GM10266 (cell line): ENCODE data around the gene TAS2R4.
A peak's percentile ranks its signal among the peaks of the same experiment; 100 is the strongest.

ENCODE experiments used
- DNase-seq: peaks from one replicate; pipeline ENCODE4 v3.0.0; 2012; ENCODE audit errors: extremely low spot score
- TF ChIP-seq, protein P1 (sequence below): IDR thresholded peaks from 2 replicates; pipeline ENCODE4 v1.5.1; 2012; ENCODE audit warnings: mild to moderate bottlenecking, low read depth; ENCODE audit not compliant: control insufficient read depth, insufficient read depth; ENCODE audit errors: missing control alignments

Gene TAS2R4, protein sequence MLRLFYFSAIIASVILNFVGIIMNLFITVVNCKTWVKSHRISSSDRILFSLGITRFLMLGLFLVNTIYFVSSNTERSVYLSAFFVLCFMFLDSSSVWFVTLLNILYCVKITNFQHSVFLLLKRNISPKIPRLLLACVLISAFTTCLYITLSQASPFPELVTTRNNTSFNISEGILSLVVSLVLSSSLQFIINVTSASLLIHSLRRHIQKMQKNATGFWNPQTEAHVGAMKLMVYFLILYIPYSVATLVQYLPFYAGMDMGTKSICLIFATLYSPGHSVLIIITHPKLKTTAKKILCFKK

DNA sequence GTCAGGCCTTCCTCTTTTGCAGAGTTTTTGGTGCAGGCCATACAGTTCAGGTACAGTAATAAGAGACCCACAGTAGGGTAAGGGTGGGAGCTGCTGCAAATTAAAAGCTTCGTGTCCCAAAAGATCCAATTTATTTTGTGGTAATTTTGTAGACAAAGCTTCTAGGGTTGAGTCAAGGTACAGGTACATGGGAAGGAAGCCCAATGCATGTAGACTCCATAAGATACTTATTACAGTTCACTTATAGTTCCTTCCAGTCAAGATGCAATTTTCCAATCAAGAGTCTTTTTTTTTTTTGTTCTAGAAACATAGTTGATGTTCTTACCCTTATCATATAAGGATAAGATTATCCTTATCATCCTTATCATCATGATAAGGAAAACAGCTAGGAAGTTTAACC lies at the start of gene TAS2R4:
TAS2R4 (plus strand) TSS at position 301 of the 400 bp plus-strand sequence. CDS start 1,815 bp downstream, outside the sequence.
- TF ChIP-seq, protein P1, sequence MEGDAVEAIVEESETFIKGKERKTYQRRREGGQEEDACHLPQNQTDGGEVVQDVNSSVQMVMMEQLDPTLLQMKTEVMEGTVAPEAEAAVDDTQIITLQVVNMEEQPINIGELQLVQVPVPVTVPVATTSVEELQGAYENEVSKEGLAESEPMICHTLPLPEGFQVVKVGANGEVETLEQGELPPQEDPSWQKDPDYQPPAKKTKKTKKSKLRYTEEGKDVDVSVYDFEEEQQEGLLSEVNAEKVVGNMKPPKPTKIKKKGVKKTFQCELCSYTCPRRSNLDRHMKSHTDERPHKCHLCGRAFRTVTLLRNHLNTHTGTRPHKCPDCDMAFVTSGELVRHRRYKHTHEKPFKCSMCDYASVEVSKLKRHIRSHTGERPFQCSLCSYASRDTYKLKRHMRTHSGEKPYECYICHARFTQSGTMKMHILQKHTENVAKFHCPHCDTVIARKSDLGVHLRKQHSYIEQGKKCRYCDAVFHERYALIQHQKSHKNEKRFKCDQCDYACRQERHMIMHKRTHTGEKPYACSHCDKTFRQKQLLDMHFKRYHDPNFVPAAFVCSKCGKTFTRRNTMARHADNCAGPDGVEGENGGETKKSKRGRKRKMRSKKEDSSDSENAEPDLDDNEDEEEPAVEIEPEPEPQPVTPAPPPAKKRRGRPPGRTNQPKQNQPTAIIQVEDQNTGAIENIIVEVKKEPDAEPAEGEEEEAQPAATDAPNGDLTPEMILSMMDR, result no peak
- no peak for DNase-seq

DNA sequence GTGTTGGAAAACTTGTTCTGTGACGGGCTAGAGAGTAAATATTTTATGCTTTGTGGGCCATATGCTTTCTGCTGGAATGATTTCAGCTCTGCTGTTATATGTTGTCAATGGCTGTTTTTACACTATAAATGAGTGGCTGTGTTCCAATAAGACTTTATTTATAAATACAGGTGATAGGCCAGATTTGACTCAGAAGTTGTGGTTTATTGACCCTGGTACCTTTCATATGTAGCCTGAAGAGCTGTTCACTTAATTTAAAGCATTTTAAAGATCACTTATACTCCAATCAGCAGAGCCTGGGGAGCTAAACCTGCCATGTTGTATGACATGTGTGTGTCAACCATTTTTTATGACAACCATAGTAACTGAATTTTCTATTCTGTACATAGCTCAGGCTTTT lies 47.5 kb upstream of the TAS2R4 start:
- no peak for DNase-seq
- TF ChIP-seq, protein P1, result no peak

DNA sequence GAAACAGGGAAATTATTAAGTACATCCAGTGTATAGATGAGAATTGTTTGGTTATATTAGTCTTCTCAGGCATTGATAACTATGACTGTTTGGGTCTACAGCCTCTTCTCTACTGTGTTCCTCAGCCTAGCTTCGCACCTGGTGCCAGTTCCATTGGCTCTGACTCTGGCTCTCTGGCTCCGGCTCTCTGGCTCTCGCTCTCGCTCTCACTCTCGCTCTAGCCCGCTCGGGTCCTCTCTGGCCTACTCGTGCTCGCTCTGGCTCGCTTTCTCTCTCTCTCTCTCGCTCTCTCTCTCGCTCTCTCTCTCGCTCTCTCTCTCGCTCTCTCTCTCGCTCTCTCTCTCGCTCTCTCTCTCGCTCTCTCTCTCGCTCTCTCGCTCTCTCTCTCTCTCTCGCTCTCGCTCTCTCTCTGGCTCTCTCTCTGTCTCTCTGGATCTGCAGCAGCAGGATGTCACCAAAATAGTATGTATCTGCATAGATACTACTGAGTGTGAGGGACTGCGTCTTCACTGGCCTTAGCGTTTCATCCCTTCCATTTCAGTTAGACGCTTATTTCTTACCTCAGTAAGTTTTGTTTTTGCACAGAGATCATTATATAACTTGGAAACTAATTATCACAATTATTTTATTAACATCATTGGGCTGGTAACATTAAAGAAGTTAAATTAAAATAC lies 44.9 kb upstream of the TAS2R4 start:
- TF ChIP-seq, protein P1, result no peak
- DNase-seq, result no peak

DNA sequence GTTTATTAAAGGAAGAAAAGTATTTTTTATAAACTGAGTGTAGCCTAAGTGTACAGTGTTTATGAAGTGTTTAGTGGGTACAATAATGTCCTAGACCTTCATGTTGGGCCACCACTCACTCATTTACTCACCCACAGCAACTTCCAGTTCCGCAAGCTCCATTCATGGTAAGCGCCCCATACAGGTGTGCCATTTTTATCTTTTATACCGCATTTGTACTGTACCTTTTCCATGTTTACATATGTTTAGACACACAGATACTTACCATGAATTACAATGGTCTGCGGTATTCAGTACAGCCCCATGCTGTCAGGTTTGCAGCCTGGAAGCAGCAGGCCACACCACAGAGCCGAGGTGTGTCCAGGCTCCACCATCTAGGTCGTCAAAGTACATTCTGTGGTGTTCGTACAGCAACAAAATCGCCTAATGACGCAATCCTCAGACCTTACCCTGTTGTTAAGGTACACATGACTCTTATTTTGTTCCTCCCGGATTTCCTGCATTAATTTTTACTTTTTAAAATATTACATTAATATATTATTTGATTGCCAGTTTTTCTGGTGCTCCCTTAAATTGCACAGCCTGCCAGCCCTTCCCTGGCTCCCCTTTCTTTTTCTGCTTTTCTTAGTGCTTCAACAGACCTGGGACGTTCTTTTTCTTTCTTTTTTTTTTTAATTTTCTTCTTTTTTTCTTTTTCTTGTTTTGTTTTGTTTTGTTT lies 39.2 kb upstream of the TAS2R4 start:
- no peak for DNase-seq
- TF ChIP-seq, protein P1, result no peak

DNA sequence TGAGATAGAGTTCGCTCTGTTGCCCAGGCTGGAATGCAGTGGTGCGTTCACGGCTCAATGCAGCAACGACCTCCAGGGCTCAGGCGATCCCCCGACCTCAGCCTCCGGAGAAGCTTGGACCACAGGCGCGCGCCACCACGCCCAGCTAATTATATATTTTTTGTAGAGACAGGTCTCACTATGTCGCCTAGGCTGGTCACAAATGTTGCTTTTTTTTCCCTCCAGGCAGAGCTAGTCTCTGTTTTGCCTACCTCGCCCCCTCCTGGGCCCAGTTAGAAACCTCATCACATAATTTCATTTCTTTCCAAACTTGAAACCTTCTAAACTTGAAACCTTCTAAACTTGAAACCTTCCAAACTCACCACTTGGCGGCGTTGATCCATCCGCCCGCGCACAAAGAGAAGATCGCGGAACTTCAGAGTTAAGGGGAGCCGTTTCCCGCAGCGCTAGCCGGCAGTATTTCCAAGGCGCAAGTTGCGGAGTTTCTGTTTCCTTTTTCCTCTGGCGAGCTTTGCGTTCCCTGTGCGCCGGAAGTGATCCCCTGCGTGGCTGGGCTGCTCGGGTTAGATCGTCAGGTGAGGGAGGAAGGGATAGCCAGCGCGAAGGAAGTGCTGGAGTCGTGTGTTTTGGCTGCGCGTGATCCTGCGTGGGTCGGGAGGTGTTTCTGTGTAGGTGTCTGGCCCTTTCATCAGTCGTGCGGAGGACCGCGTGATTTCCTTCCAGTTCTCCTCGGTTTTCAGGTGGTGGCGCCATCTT lies 38.5 kb upstream of the TAS2R4 start, which contains the start of gene SSBP1:
SSBP1 (plus strand) TSS at position 523 of the 756 bp plus-strand sequence. CDS start 809 bp downstream, outside the sequence.
- TF ChIP-seq, protein P1, result peak; percentile 74
- peak; percentile 79 for DNase-seq

DNA sequence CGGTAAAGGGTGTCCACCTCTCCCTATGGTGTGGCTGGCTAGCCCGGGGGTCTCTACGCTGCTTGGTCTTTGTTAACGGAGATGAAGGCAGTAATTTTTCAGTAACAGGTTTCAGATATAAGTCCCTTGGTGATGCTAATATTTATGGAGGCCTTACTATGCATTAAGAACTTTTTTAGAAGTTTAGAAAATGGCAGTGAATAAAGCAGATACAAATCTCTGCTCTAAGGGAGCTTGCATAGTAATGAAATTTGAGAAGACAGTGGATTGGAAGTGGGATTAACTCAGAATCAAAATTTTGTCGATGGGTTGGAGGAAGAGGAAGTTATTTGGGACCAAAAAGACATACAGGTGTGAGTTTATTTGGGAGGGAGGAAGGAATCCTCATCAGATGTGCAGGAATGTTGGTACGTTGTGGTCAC lies 37.9 kb upstream of the TAS2R4 start:
- TF ChIP-seq, protein P1, result no peak

More for the DNA sequence above, 37.9 kb upstream of the TAS2R4 start:
- DNase-seq, result no peak
